GM13976 (cell line): ENCODE data around the gene RASD1.
"Not testable (repeated sequence)": the region's sequence is repeated elsewhere in the genome, so short reads cannot be mapped to it uniquely, and the experiment has no call there.

Experiments used
- DNase-seq: peaks from one replicate; pipeline ENCODE4 v3.0.0; 2012; ENCODE audit warnings: low spot score
- CTCF ChIP-seq: IDR thresholded peaks from 2 replicates; pipeline ENCODE4 v1.5.1; 2012; ENCODE audit warnings: borderline replicate concordance, mild to moderate bottlenecking; ENCODE audit not compliant: insufficient read depth; ENCODE audit errors: extremely low read depth, missing control alignments, control extremely low read depth
- in situ Hi-C: fragments of 300-500 bp; cut with MboI; formaldehyde crosslinking; loops from one replicate; pipeline ENCODE4 v1.12.0; 2022; ENCODE audit warnings: low sequenced_read_pairs, mixed read lengths, inconsistent platforms; ENCODE audit not compliant: unreplicated experiment

RASD1 gene

DNA sequence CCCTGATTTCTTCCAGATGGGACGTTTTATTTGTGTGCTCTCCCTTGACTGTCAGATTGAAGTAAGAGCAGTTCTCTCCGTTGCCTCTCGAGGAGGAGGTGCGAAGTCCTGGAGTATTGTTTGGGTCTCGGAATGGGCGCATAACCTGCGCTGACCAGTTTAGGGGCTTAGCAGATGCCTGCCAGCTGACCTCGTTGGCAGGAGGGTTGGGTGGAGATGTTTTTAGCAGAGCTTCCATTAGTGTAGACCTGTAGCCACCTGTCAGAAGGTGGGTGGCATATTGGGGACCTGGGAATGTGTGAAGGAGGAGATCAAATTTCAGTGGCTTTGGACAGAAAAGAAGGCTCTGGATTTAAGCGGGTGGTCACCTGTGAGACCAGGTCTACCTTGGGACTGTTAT lies 3.6 kb downstream of the RASD1 start:
- TF ChIP-seq CTCF = no peak
- no peak for DNase-seq
- in situ Hi-C loops = no loop called here

- in situ Hi-C loops = no loop called here
- TF ChIP-seq CTCF = no peak
- no peak for DNase-seq
Observed at GRCh38 chr17:17492085-17492484, 4.1 kb downstream of the RASD1 start.

DNA sequence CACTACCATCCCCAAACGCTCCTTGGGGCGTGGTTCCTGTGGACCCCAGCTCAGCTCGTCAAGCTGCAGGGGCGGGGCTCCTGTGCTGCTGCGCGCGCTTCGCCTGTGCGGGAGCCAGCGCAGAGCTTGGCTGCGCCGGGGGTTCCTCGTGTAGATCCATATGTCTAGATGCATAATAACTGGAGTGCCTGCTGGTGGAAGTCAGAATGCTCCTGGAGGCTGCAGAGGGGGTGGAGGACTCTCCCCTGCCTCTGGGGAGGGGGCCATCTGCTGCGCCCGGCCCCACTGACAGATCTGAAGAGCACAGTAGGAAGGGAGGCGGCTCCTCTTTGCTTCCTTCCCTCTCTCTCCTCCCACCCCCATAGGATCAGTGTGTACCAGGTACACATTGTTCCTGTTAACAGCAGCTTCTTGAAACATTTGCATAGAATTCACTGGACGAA lies 4.6 kb downstream of the RASD1 start:
- no peak for DNase-seq
- in situ Hi-C loops = no loop called here
- TF ChIP-seq CTCF = no peak

GRCh38 chr17:17491031-17491471 lies 5.1 kb downstream of the RASD1 start:
- DNase-seq = no peak
- in situ Hi-C loops = no loop called here

GRCh38 chr17:17487998-17488397 lies 8.2 kb downstream of the RASD1 start:
- in situ Hi-C loops = no loop called here
- DNase-seq = no peak
- TF ChIP-seq CTCF = no peak

More at GRCh38 chr17:17491031-17491471, 5.1 kb downstream of the RASD1 start:
- TF ChIP-seq CTCF = no peak

- DNase-seq, in situ Hi-C loops: not testable (repeated sequence)
Observed at GRCh38 chr17:17486416-17486815, 9.8 kb downstream of the RASD1 start.

GRCh38 chr17:17485420-17485819 lies 10.8 kb downstream of the RASD1 start:
- TF ChIP-seq CTCF = no peak
- no peak for DNase-seq

More at GRCh38 chr17:17485420-17485819, 10.8 kb downstream of the RASD1 start:
- in situ Hi-C loops = no loop called here
